Retinal pigment epithelial cell (primary cell): ENCODE measurements around the gene DAB2.

ENCODE experiments used
- DNase-seq: peaks from one replicate; pipeline ENCODE4 v3.0.0-alpha.2; 2010; ENCODE audit warnings: low read depth
- H3K4me3 ChIP-seq: 2 replicates; pipeline ENCODE4 v1.5.1; 2011; ENCODE audit warnings: mild to moderate bottlenecking, low read length, control low read depth, moderate library complexity
- TF ChIP-seq, protein P1 (sequence below): conservative IDR thresholded peaks from 2 replicates; pipeline ENCODE4 v1.5.1; 2011; ENCODE audit warnings: low read depth, low read length, control low read depth, inconsistent platforms

DAB2 gene

GRCh38 chr5:39423331-39423751 lies 1.4 kb downstream of the DAB2 start:
- DNase-seq, result no peak
- TF ChIP-seq, protein P1, sequence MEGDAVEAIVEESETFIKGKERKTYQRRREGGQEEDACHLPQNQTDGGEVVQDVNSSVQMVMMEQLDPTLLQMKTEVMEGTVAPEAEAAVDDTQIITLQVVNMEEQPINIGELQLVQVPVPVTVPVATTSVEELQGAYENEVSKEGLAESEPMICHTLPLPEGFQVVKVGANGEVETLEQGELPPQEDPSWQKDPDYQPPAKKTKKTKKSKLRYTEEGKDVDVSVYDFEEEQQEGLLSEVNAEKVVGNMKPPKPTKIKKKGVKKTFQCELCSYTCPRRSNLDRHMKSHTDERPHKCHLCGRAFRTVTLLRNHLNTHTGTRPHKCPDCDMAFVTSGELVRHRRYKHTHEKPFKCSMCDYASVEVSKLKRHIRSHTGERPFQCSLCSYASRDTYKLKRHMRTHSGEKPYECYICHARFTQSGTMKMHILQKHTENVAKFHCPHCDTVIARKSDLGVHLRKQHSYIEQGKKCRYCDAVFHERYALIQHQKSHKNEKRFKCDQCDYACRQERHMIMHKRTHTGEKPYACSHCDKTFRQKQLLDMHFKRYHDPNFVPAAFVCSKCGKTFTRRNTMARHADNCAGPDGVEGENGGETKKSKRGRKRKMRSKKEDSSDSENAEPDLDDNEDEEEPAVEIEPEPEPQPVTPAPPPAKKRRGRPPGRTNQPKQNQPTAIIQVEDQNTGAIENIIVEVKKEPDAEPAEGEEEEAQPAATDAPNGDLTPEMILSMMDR, result no peak
- peak overlapping the region; percentile 71 for H3K4me3 ChIP-seq

DNA sequence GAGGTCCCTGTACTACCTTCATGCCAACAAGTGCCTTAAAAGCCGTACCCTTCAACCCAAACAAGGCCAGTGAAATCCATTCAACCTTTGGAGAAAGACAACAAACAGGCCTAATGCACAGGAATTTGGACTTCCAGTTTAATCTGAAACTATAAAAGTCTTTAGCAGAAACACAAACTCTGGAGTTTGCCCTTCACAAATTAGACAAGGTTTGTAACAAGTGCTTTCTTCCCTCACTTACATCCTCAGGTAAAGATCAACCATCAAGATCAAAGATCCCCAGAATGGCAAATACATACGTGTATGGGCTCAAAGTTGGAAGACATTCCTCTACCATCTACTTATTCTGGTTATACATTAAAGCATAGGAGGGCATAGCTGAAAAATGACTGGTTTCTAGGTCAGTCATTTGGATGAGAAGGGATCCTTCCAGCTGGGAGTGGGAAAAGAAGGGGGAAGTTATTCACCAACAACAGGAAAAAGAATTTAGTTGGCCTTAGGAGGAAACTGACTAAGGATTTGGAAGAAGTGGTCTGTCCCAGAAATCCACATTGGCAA lies 2.0 kb downstream of the DAB2 start:
- peak overlapping the region; percentile 71 for H3K4me3 ChIP-seq
- no peak for DNase-seq

GRCh38 chr5:39422036-39422606 lies 2.7 kb downstream of the DAB2 start:
- H3K4me3 ChIP-seq, result no peak overlapping the region
- TF ChIP-seq, protein P1, result no peak
- no peak for DNase-seq

More for the DNA sequence above, 2.0 kb downstream of the DAB2 start:
- TF ChIP-seq, protein P1, result no peak

- H3K4me3 ChIP-seq, result no peak overlapping the region
- TF ChIP-seq, protein P1, result no peak
- DNase-seq, result no peak
These were observed 4.2 kb downstream of the DAB2 start for GRCh38 chr5:39420482-39421145.

DNA sequence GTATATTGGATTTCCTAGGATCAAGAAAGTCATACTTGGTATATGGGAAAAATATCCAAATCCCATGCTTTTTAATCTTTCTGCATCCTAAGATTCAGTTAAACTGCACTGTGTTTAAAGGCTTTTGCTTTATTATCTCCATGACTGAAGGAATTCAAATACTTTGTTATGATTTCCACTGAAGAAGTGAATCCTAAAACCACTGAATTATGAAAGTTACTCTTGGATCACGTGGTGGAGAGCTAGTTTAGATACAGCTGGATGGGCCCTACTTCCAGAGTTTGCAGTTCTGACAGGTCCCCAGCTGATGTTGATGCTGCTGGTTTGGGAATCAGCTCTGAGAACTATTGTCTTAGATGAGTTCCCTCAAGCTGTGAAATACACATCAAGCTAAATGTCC lies 5.0 kb downstream of the DAB2 start:
- no peak for DNase-seq
- TF ChIP-seq, protein P1, result no peak
- H3K4me3 ChIP-seq, result no peak overlapping the region

DNA sequence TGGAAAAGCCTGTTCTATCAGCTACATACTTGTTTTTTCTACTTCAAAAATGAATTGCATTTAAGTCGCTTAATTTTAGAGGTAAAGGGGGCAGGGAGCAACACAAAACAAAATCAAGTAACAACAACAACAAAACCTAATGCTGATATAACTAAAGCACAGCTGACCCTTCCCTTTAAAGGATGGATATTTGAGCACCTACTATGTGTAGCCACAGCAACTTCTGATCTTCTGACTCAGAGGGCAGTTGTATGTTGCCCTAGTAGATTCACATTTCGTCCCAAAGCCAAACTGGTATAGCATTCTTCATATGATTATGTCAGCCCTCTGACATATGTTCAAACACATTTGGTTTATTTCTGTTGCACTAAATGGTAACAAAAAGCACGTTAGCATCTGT lies 6.8 kb downstream of the DAB2 start:
- TF ChIP-seq, protein P1, result no peak
- no peak for DNase-seq
- H3K4me3 ChIP-seq, result no peak overlapping the region

GRCh38 chr5:39415201-39415600 lies 9.6 kb downstream of the DAB2 start:
- H3K4me3 ChIP-seq, result no peak overlapping the region
- no peak for DNase-seq
- TF ChIP-seq, protein P1, result no peak
